SK-N-SH (cell line): ENCODE data around the gene DIRAS2. TPM values are rescaled to one million over a fixed set of nuclear protein-coding genes. Genes with fewer than 3 reads are reported as not detected.

Experiments used
- CTCF ChIA-PET: fragments of 300-600, 350-600 bp; formaldehyde crosslinking; extraction: SDS; loops from one replicate; lab custom pipeline; 2021; lab: Yijun Ruan, JAX
- POLR2A ChIA-PET: fragments of 350-600 bp; sonication (Branson Sonifier 250); formaldehyde crosslinking; extraction: SDS; loops from one replicate; lab custom pipeline; 2020; ENCODE audit warnings: antibody characterized with exemption, inconsistent platforms; lab: Yijun Ruan, JAX
- DNase-seq: peaks from one replicate; pipeline ENCODE4 v3.0.0; 2012
- H2AFZ ChIP-seq: fragments of 200-600 bp; sonication (generic); 2 replicates; pipeline ENCODE4 v1.8.1; 2016; ENCODE audit warnings: antibody characterized with exemption, mild to moderate bottlenecking, low read depth
- H3F3A ChIP-seq: fragments of 200-600 bp; sonication (generic); replicated peaks from 2 replicates; pipeline ENCODE3; 2016; ENCODE audit warnings: antibody characterized with exemption, mild to moderate bottlenecking; ENCODE audit not compliant: insufficient read depth
- H3K27ac ChIP-seq, 2 experiments: fragments of 200-500 bp in 1 of 2; fragments of 200-600 bp in 1 of 2; sonication (Bioruptor generic) in 1 of 2; sonication (generic), shearing (Covaris generic) in 1 of 2; 2 replicates each; pipeline versions ENCODE4 v1.5.1 to v1.6.1; 2014 to 2016; ENCODE audit warnings: low read depth in 2 of 2, inconsistent platforms in 1 of 2, low read length in 1 of 2, mild to moderate bottlenecking in 1 of 2, mixed read lengths in 1 of 2
- H3K27me3 ChIP-seq: fragments of 200-600 bp; sonication (generic), shearing (Covaris generic); 2 replicates; pipeline ENCODE4 v1.6.1; 2016; ENCODE audit warnings: mixed run types; ENCODE audit not compliant: insufficient read depth
- H3K36me3 ChIP-seq, 2 experiments: fragments of 200-500 bp in 1 of 2; fragments of 200-600 bp in 1 of 2; sonication (Bioruptor generic) in 1 of 2; sonication (generic) in 1 of 2; replicated peaks in 1 of 2; 2 replicates each; pipeline versions ENCODE3 to v1.5.1; 2014 to 2016; ENCODE audit warnings: low read length in 1 of 2, mild to moderate bottlenecking in 1 of 2; ENCODE audit not compliant: insufficient read depth in 2 of 2, control insufficient read depth in 1 of 2
- H3K4me1 ChIP-seq, 2 experiments: fragments of 200-500 bp in 1 of 2; fragments of 200-600 bp in 1 of 2; sonication (Bioruptor generic) in 1 of 2; sonication (generic), shearing (Covaris generic) in 1 of 2; 2 replicates each; pipeline versions ENCODE4 v1.5.1 to v1.6.1; 2014 to 2016; ENCODE audit warnings: low read depth in 1 of 2, low read length in 1 of 2, mixed run types in 1 of 2; ENCODE audit not compliant: insufficient read depth in 2 of 2, control insufficient read depth in 1 of 2
- H3K4me2 ChIP-seq: fragments of 200-600 bp; sonication (generic), shearing (Covaris generic); 2 replicates; pipeline ENCODE4 v1.6.1; 2017; ENCODE audit warnings: mixed run types
- H3K4me3 ChIP-seq, 2 experiments: fragments of 200-500 bp in 1 of 2; fragments of 200-600 bp in 1 of 2; sonication (Bioruptor generic) in 1 of 2; sonication (generic), shearing (Covaris generic) in 1 of 2; 2 replicates each; pipeline versions ENCODE4 v1.5.1 to v1.8.1; 2014 to 2016; ENCODE audit warnings: low read depth in 2 of 2, inconsistent platforms in 1 of 2, low read length in 1 of 2, mild to moderate bottlenecking in 1 of 2, mixed read lengths in 1 of 2, moderate library complexity in 1 of 2
- H3K79me2 ChIP-seq: fragments of 200-600 bp; sonication (generic); 2 replicates; pipeline ENCODE4 v1.8.1; 2017; ENCODE audit warnings: mild to moderate bottlenecking; ENCODE audit not compliant: insufficient read depth
- H3K9ac ChIP-seq: fragments of 200-600 bp; sonication (generic); 2 replicates; pipeline ENCODE4 v1.6.1; 2017; ENCODE audit warnings: mixed run types
- H3K9me2 ChIP-seq: fragments of 200-600 bp; sonication (generic); 2 replicates; pipeline ENCODE4 v1.6.1; 2017; ENCODE audit warnings: mixed run types
- H3K9me3 ChIP-seq: fragments of 200-600 bp; sonication (generic); 2 replicates; pipeline ENCODE4 v1.6.1; 2017; ENCODE audit warnings: mixed run types, mild to moderate bottlenecking, moderate library complexity
- H4K20me1 ChIP-seq: fragments of 200-600 bp; sonication (generic); 2 replicates; pipeline ENCODE4 v1.6.1; 2017; ENCODE audit warnings: mild to moderate bottlenecking, mixed run types; ENCODE audit not compliant: insufficient read depth
- CHD2 ChIP-seq: fragments of 150-350 bp; IDR thresholded peaks from 2 replicates; pipeline ENCODE4 v1.6.1; 2018; ENCODE audit warnings: low read length; ENCODE audit not compliant: partially characterized antibody
- EP300 ChIP-seq, 2 experiments: IDR thresholded peaks; 2 replicates each; pipeline versions ENCODE4 v1.4.0 to v1.6.1; 2012; ENCODE audit warnings: borderline replicate concordance in 1 of 2, low read depth in 1 of 2, low read length in 1 of 2
- FOXJ3 ChIP-seq: sonication (generic); formaldehyde crosslinking; IDR thresholded peaks from 2 replicates; pipeline ENCODE4 v1.5.1; 2020; ENCODE audit warnings: mild to moderate bottlenecking, missing genetic modification reagents
- FOXM1 ChIP-seq: IDR thresholded peaks from 2 replicates; pipeline ENCODE4 v1.4.0; 2012; ENCODE audit warnings: low read depth, mild to moderate bottlenecking
- MAX ChIP-seq: IDR thresholded peaks from 2 replicates; pipeline ENCODE4 v1.4.0; 2012; ENCODE audit warnings: low read depth
- REST ChIP-seq: IDR thresholded peaks from 2 replicates; pipeline ENCODE4 v1.6.1; 2012; ENCODE audit warnings: mild to moderate bottlenecking, low read depth, low read length, moderate library complexity
- RXRA ChIP-seq: IDR thresholded peaks from 2 replicates; pipeline ENCODE4 v1.4.0; 2012; ENCODE audit warnings: low read depth, mild to moderate bottlenecking, borderline replicate concordance
- USF1 ChIP-seq: IDR thresholded peaks from 2 replicates; pipeline ENCODE4 v1.4.0; 2012; ENCODE audit warnings: low read depth, borderline replicate concordance
- USF2 ChIP-seq: fragments of 150-350 bp; IDR thresholded peaks from 2 replicates; pipeline ENCODE4 v1.6.1; 2017; ENCODE audit warnings: antibody characterized with exemption, low read length, low read depth, borderline replicate concordance
- WGBS: methylation state at CpG from one replicate; pipeline ENCODE4 v1.1.6; 2017; ENCODE audit warnings: low lambda C conversion rate; 5-methylcytosine and 5-hydroxymethylcytosine counted together
- polyA plus RNA-seq, 3 experiments: library from polyadenylated mRNA; depleted of rRNA; stranded (reverse); fragments of >200 nt; gene quantifications; 2 replicates each; pipeline ENCODE4 v1.2.3, GENCODE V29; 2012
- TF ChIP-seq, protein P1 (sequence below): fragments of 150-350 bp; IDR thresholded peaks from 2 replicates; pipeline ENCODE4 v1.6.1; 2016; ENCODE audit warnings: mild to moderate bottlenecking, low read depth, low read length
- TF ChIP-seq, protein P2 (sequence below): IDR thresholded peaks from 2 replicates; pipeline ENCODE4; 2012
- TF ChIP-seq, protein P3 (sequence below): IDR thresholded peaks from 2 replicates; pipeline ENCODE4 v1.4.0; 2012; ENCODE audit warnings: low read depth, borderline replicate concordance
- TF ChIP-seq, protein P4 (sequence below): fragments of 200-600 bp; sonication (generic); IDR thresholded peaks from 2 replicates; pipeline ENCODE4 v1.6.1; 2017; ENCODE audit warnings: antibody characterized with exemption, mild to moderate bottlenecking, moderate library complexity

Gene DIRAS2
- polyA plus RNA-seq, 1 of the 3 experiments (the other 2 are of a cell fraction), result not detected

DNA sequence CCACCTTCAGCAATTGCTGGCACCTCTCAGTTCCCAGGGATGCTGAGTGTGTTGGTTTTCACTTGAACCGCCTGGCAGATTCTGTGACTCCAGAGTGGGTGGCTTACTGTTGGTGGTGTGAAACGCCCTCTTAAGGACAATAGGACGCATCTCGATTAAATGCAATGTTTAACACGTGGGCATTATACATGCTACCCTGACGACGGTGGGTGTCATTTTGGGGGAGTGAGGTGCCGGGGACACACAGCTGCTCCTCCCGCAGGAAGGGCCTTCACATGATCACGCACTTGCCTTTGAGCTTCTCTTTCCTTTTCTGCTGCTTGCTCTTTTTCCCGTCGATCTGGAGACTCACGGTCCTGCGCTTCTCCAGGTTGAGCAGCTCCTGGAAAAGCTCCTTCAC, 29.7 kb downstream of the DIRAS2 start (continued):
- TF ChIP-seq USF1, result no peak
- no peak for TF ChIP-seq RXRA
- TF ChIP-seq, protein P1, sequence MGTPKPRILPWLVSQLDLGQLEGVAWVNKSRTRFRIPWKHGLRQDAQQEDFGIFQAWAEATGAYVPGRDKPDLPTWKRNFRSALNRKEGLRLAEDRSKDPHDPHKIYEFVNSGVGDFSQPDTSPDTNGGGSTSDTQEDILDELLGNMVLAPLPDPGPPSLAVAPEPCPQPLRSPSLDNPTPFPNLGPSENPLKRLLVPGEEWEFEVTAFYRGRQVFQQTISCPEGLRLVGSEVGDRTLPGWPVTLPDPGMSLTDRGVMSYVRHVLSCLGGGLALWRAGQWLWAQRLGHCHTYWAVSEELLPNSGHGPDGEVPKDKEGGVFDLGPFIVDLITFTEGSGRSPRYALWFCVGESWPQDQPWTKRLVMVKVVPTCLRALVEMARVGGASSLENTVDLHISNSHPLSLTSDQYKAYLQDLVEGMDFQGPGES, result no peak
- no peak for TF ChIP-seq MAX

DNA sequence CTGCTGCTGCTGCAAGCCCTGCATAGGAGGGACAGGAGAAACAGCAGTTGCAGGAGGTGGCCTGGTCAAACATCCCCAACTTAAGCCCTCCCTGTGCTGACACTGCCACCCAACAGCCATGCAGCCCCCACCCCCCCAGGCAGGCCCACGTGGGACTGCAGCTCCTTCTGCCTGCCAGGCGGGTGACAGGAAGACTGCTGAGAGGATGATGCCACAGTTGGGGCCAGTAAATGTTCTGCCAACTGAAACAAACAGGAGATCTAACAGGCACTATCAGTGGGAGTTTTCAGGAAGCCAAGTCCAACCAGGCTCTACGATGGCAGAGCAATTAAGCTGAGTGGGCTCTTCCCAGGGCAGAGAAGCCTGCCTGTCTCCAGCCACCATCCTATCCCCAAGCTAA, 31.1 kb downstream of the DIRAS2 start:
- DNase-seq, result peak; percentile 29
- ChIA-PET POLR2A (no interaction called here), CTCF (interaction anchor here (0.8 kb wide), 1 partner anchor 31 kb away, joined by 3 read pairs; no protein-coding TSS in a partner anchor)
- Histone ChIP-seq H3K9ac (no peak overlapping the region), H3F3A (no peaks in the 10 kb centered on the region), H3K9me3 (no peaks in the 10 kb centered on the region), H3K27me3 (no peaks in the 10 kb centered on the region), H3K4me1 (peaks cover 0 to 14% of the 10 kb centered on the region in 2 experiments; a peak in 1 of 4 replicates), H2AFZ (no peak overlapping the region), H3K36me3 (no peaks in the 10 kb centered on the region), H3K4me3 (no peak overlapping the region), H3K27ac (no peak overlapping the region), H3K9me2 (no peaks in the 10 kb centered on the region), H3K79me2 (no peaks in the 10 kb centered on the region), H4K20me1 (no peaks in the 10 kb centered on the region), H3K4me2 (no peak overlapping the region)
- WGBS, result 18% methylated on average over 3 of the region's 3 CpGs
- no peak for TF ChIP-seq EP300 (IDR thresholded peaks at IDR 0.05; ENCODE audit: borderline replicate concordance in 1 of 2, low read depth in 1 of 2, low read length in 1 of 2)
- no peak for TF ChIP-seq CHD2
- TF ChIP-seq, protein P2, sequence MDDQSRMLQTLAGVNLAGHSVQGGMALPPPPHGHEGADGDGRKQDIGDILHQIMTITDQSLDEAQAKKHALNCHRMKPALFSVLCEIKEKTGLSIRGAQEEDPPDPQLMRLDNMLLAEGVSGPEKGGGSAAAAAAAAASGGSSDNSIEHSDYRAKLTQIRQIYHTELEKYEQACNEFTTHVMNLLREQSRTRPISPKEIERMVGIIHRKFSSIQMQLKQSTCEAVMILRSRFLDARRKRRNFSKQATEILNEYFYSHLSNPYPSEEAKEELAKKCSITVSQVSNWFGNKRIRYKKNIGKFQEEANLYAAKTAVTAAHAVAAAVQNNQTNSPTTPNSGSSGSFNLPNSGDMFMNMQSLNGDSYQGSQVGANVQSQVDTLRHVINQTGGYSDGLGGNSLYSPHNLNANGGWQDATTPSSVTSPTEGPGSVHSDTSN, result no peak
- TF ChIP-seq, protein P3, sequence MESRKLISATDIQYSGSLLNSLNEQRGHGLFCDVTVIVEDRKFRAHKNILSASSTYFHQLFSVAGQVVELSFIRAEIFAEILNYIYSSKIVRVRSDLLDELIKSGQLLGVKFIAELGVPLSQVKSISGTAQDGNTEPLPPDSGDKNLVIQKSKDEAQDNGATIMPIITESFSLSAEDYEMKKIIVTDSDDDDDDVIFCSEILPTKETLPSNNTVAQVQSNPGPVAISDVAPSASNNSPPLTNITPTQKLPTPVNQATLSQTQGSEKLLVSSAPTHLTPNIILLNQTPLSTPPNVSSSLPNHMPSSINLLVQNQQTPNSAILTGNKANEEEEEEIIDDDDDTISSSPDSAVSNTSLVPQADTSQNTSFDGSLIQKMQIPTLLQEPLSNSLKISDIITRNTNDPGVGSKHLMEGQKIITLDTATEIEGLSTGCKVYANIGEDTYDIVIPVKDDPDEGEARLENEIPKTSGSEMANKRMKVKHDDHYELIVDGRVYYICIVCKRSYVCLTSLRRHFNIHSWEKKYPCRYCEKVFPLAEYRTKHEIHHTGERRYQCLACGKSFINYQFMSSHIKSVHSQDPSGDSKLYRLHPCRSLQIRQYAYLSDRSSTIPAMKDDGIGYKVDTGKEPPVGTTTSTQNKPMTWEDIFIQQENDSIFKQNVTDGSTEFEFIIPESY, result no peak
- TF ChIP-seq USF2, result no peak
- no peak for TF ChIP-seq REST
- TF ChIP-seq, protein P4, sequence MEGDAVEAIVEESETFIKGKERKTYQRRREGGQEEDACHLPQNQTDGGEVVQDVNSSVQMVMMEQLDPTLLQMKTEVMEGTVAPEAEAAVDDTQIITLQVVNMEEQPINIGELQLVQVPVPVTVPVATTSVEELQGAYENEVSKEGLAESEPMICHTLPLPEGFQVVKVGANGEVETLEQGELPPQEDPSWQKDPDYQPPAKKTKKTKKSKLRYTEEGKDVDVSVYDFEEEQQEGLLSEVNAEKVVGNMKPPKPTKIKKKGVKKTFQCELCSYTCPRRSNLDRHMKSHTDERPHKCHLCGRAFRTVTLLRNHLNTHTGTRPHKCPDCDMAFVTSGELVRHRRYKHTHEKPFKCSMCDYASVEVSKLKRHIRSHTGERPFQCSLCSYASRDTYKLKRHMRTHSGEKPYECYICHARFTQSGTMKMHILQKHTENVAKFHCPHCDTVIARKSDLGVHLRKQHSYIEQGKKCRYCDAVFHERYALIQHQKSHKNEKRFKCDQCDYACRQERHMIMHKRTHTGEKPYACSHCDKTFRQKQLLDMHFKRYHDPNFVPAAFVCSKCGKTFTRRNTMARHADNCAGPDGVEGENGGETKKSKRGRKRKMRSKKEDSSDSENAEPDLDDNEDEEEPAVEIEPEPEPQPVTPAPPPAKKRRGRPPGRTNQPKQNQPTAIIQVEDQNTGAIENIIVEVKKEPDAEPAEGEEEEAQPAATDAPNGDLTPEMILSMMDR, result no peak
- TF ChIP-seq FOXM1, result no peak
- TF ChIP-seq FOXJ3 (CRISPR knock-in tag), result no peak
- TF ChIP-seq, all 33 proteins: peak for 0
